Kidney capillary endothelial cell (primary cell): ENCODE measurements around the gene NEB.
A peak's percentile ranks its signal among the peaks of the same experiment; 100 is the strongest.

Experiments used
- DNase-seq: peaks from one replicate; pipeline ENCODE4 v3.0.0-alpha.2; 2018; ENCODE audit warnings: low spot score

The NEB gene, protein sequence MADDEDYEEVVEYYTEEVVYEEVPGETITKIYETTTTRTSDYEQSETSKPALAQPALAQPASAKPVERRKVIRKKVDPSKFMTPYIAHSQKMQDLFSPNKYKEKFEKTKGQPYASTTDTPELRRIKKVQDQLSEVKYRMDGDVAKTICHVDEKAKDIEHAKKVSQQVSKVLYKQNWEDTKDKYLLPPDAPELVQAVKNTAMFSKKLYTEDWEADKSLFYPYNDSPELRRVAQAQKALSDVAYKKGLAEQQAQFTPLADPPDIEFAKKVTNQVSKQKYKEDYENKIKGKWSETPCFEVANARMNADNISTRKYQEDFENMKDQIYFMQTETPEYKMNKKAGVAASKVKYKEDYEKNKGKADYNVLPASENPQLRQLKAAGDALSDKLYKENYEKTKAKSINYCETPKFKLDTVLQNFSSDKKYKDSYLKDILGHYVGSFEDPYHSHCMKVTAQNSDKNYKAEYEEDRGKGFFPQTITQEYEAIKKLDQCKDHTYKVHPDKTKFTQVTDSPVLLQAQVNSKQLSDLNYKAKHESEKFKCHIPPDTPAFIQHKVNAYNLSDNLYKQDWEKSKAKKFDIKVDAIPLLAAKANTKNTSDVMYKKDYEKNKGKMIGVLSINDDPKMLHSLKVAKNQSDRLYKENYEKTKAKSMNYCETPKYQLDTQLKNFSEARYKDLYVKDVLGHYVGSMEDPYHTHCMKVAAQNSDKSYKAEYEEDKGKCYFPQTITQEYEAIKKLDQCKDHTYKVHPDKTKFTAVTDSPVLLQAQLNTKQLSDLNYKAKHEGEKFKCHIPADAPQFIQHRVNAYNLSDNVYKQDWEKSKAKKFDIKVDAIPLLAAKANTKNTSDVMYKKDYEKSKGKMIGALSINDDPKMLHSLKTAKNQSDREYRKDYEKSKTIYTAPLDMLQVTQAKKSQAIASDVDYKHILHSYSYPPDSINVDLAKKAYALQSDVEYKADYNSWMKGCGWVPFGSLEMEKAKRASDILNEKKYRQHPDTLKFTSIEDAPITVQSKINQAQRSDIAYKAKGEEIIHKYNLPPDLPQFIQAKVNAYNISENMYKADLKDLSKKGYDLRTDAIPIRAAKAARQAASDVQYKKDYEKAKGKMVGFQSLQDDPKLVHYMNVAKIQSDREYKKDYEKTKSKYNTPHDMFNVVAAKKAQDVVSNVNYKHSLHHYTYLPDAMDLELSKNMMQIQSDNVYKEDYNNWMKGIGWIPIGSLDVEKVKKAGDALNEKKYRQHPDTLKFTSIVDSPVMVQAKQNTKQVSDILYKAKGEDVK (N-terminal part only)

GRCh38 chr2:151733771-151734672 is at the start of gene NEB:
Gene NEB (minus strand): TSS chr2:151734476. CDS start chr2:151733156, 1,320 bp downstream.
- no peak for DNase-seq

GRCh38 chr2:151783133-151783520 is 48.9 kb upstream of the NEB start:
- DNase-seq = no peak

GRCh38 chr2:151782378-151783132 is 48.3 kb upstream of the NEB start:
- DNase-seq = no peak

DNA sequence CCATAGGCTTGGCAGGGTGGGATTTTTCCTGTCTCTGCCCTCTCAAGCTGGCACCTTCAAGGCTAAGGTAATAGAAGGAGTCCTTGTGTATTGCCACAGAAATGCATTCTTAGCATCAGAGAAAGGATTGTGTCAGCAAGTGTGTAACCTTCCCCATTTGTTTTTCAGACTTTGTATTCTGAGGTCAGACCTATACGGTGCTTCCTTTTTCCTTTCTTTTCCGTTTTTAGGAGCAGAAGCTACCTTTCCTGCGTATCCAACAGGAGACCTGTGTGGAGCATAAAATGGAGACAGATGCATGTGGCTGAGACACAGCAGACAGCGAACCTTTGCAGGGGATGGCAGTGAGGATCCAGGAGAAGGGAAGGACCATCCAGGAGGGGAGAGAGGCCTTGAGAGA is 47.4 kb upstream of the NEB start:
- DNase-seq = no peak

DNA sequence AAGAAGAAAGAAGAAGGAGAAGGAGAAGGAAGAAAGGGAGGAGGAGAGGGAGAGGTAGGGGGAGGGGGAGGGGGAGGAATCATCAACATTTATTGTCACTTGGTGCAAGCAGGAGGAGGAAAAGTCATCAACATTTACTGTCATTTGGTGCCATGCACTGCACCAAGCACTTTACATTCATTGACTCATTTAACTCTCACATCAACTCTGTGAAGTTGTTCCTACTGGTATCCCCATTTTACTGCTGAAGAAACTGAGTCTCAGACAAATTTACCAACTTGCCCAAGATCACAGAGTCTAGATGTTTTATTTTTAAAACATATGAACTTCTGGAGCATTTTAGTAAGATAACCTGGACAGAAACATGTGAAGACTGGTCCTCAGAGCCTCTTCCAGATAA is 46.7 kb upstream of the NEB start:
- no peak for DNase-seq

DNA sequence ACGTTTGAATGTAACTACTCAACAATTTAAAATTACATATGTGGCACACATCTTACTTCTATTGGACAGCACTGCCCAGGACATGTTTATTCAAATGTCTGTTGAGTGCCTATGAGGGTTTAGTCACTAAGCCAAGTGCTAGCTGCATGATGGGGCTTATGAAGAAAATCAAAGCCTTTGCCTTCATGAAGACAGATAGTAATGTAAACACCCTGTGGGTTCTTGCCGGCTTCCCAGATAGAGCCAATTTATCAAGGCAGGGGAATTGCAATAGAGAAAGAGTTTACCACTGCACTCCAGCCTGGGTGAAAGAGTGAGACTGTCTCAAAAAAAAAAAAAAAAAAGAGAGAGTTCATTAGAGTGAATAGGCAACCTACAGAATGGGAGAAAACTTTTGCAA is 43.7 kb upstream of the NEB start:
- no peak for DNase-seq

- no peak for DNase-seq
These were observed 43.2 kb upstream of the NEB start for GRCh38 chr2:151777487-151777886.

GRCh38 chr2:151776367-151776766 is 42.1 kb upstream of the NEB start:
- DNase-seq = no peak

- no peak for DNase-seq
These were observed 40.9 kb upstream of the NEB start for GRCh38 chr2:151775057-151775740.

DNA sequence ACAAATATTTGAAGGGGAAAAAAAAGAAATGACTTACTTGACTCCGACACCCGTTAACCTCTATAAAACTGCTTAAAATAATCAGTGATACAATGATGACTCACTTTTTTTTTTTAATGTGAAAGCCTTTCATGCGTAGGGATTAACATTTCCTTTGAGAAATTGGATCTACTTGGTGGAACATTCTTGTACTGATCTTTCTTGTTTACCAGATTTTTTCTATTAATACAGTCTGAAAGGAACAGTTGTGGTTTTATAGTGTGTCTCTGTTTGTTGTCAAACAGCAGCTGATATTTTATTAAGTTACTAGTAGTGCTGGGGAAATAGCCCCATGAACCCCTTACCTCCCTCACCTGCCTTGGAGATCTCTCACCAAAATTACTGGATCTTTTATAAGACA is 40.2 kb upstream of the NEB start:
- DNase-seq = peak; percentile 31

GRCh38 chr2:151771599-151772358 is 37.5 kb upstream of the NEB start:
- DNase-seq = no peak

DNA sequence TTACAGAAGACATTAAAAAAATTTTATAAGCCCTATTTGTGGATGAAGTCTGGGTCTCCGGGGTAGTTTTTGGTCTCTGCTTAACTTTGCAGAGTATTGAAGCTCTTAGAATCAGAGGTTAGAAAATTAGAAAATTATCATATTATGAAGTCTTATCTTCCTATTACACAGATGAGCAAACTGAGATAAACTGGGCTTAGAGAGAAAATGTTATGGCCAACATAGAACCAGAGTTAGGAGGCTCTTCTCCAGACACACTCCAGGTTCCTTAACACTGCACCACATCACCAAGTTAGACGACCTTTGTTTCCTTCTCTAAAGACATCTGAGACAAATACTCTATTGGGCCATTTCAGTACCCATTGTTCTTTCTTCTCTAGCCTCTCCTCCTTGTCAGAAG is 36.7 kb upstream of the NEB start:
- DNase-seq = no peak

- DNase-seq = no peak
These were observed 35.3 kb upstream of the NEB start for GRCh38 chr2:151769606-151770005.

DNA sequence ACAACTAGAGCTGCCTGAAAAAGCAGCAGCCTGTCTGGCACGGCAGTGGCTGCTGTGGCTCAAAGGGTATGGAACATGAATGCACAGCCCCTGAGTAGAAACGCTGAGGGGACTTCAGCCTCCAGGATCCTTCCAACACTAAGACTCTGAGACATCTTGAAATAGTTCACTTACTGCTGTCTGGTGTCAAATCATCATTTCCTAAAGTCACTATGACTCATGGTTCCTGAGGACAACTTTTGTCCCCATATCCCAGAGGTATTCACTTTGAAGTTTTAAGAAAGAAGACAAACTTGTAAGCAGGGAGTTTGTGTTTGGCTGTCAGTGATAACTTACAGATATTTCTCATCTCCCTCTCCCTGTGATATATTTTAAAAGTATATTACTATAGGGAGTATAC is 33.3 kb upstream of the NEB start:
- DNase-seq = peak; percentile 56

DNA sequence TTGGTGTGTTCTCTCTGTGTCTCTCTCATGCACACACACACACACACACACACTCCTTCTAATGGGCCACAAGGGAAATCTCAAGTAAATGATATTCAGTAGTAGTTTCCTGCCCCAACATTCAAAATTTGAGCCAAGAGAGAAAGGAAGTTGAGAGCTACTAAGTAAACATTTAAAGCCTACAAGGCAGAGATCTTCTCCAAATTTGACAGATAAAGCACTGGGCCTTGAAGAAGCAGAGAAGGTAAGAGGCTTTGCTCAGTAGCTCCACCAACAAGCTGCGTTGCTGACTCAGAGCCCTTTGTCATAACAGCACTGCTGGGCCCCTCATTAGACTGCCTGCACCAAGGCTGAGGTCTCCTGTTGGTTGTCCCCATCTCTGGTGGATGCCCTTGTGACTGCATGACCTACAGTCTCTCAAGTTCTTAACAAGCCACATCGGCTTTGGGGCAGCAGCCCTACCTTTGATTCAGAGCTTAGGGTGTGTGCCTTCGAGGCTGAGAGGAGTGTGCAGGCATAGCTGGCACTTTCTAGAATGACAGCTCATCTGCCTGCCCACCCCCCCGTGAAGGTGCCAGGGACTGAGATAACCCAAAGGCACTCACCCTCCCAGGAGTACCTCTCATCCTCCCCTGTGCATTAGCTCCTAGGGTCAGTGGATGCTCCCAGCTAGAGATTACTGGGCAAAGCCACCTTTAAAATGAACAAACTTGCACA is 32.3 kb upstream of the NEB start:
- DNase-seq = peak; percentile 32

- DNase-seq = no peak
These were observed 31.6 kb upstream of the NEB start for GRCh38 chr2:151765760-151766410.

- DNase-seq = no peak
These were observed 28.4 kb upstream of the NEB start for GRCh38 chr2:151762694-151763093.

DNA sequence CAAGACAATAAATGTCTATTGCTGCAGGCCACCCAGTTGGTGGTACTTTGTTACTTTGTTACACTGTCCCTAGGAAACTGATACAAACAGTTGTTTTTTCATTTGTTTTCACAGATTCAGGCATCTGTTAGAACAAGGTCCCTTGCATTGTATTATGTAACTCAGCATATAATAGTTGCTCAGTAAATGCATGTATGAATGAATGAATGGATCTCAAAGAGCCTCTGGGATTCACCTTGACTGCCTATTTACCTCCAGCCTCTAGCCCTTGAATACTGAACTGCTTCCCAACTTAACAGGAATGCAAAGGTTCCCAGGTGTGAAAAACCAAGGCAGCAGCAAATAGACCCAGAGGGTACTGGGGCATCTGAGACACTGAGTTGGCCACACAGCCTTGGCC is 27.4 kb upstream of the NEB start:
- no peak for DNase-seq
